ENCODE results near the gene TMEM158. TPM values are rescaled to one million over a fixed set of nuclear protein-coding genes. Genes with fewer than 3 reads are reported as not detected.

Gene TMEM158
- total RNA-seq, 5 donors from 2014 or later (not counting 1 experiment from before 2014, with no cell fraction given) = 0.13 to 0.26 (median 0.16) TPM

GRCh38 chr3:45236964-45237363 lies 10.9 kb upstream of the TMEM158 start:
- POLR2A ChIA-PET = no interaction called here
- no CpG with 5 or more reads among the region's 2 CpGs for WGBS (ENCODE audit: insufficient coverage)
- peaks cover 0 to 6% (median 0%) of the 10 kb centered on the region in 3 donors for H3K4me1 Mint-ChIP-seq
- DNase-seq (no peak), ATAC-seq (replicated peaks in 1 of 4) (no peak)
- CTCF ChIA-PET = no interaction called here
- no peaks in the 10 kb centered on the region for H3K36me3 Mint-ChIP-seq
- H3K4me3 Mint-ChIP-seq = no peak overlapping the region
- H3K27me3 Mint-ChIP-seq = peaks cover 16 to 19% of the 10 kb centered on the region in 2 donors
- no peak overlapping the region for H3K27ac ChIP-seq (ENCODE audit: low read length)
- H3K27ac Mint-ChIP-seq = no peak overlapping the region
- H3K27me3 ChIP-seq (replicated peaks in 1 of 2; ENCODE audit: control insufficient read depth in 2 of 2, extremely low read depth in 1 of 2, insufficient read depth in 2 of 2, low read length in 1 of 2) = peaks cover 0 to 16% of the 10 kb centered on the region in 2 experiments
- no peaks in the 10 kb centered on the region for H3K4me1 ChIP-seq (ENCODE audit: control insufficient read depth in 1 of 2, extremely low read depth in 1 of 2, insufficient read depth in 2 of 2, low read length in 2 of 2)
- peaks cover 0 to 10% (median 9%) of the 10 kb centered on the region in 3 donors for H3K9me3 Mint-ChIP-seq
- no peak overlapping the region for H3K4me3 ChIP-seq (ENCODE audit: control insufficient read depth in 1 of 2, extremely low read depth in 1 of 2, low read length in 1 of 2)
- no peaks in the 10 kb centered on the region for H3K9me3 ChIP-seq
- H3K36me3 ChIP-seq (ENCODE audit: control insufficient read depth in 2 of 2, extremely low read depth in 1 of 2, insufficient read depth in 1 of 2, low read length in 1 of 2) = no peaks in the 10 kb centered on the region

GRCh38 chr3:45235409-45235808 lies 9.3 kb upstream of the TMEM158 start:
- peaks cover 0 to 6% (median 0%) of the 10 kb centered on the region in 3 donors for H3K4me1 Mint-ChIP-seq
- ATAC-seq (replicated peaks in 1 of 4) = no peak

GRCh38 chr3:45234250-45234649 lies 8.2 kb upstream of the TMEM158 start:
- H3K36me3 Mint-ChIP-seq = no peaks in the 10 kb centered on the region
- H3K36me3 ChIP-seq (ENCODE audit: control insufficient read depth in 2 of 2, extremely low read depth in 1 of 2, insufficient read depth in 1 of 2, low read length in 1 of 2) = no peaks in the 10 kb centered on the region
- peaks cover 0 to 10% (median 9%) of the 10 kb centered on the region in 3 donors for H3K9me3 Mint-ChIP-seq
- H3K4me3 ChIP-seq (ENCODE audit: control insufficient read depth in 1 of 2, extremely low read depth in 1 of 2, low read length in 1 of 2) = no peak overlapping the region
- H3K9me3 ChIP-seq = no peaks in the 10 kb centered on the region
- H3K4me1 ChIP-seq (ENCODE audit: control insufficient read depth in 1 of 2, extremely low read depth in 1 of 2, insufficient read depth in 2 of 2, low read length in 2 of 2) = no peaks in the 10 kb centered on the region
- H3K4me3 Mint-ChIP-seq = no peak overlapping the region
- DNase-seq = no peak
- peaks cover 24 to 27% of the 10 kb centered on the region in 2 donors for H3K27me3 Mint-ChIP-seq
- POLR2A ChIA-PET = no interaction called here
- peaks cover 0 to 23% of the 10 kb centered on the region in 2 experiments for H3K27me3 ChIP-seq (replicated peaks in 1 of 2; ENCODE audit: control insufficient read depth in 2 of 2, extremely low read depth in 1 of 2, insufficient read depth in 2 of 2, low read length in 1 of 2)
- no peak overlapping the region for H3K27ac ChIP-seq (ENCODE audit: low read length)
- ATAC-seq (replicated peaks in 1 of 4) = no peak
- WGBS (ENCODE audit: insufficient coverage) = no CpG with 5 or more reads among the region's 1 CpG
- H3K4me1 Mint-ChIP-seq = peaks cover 0 to 6% (median 0%) of the 10 kb centered on the region in 3 donors
- no peak overlapping the region for H3K27ac Mint-ChIP-seq
- CTCF ChIA-PET = no interaction called here

More at GRCh38 chr3:45235409-45235808, 9.3 kb upstream of the TMEM158 start:
- no CpG with 5 or more reads among the region's 2 CpGs for WGBS (ENCODE audit: insufficient coverage)
- Histone ChIP-seq H3K4me3 (ENCODE audit: control insufficient read depth in 1 of 2, extremely low read depth in 1 of 2, low read length in 1 of 2) (no peak overlapping the region), H3K27ac (ENCODE audit: low read length) (no peak overlapping the region), H3K4me1 (ENCODE audit: control insufficient read depth in 1 of 2, extremely low read depth in 1 of 2, insufficient read depth in 2 of 2, low read length in 2 of 2) (no peaks in the 10 kb centered on the region), H3K9me3 (no peaks in the 10 kb centered on the region), H3K27me3 (replicated peaks in 1 of 2; ENCODE audit: control insufficient read depth in 2 of 2, extremely low read depth in 1 of 2, insufficient read depth in 2 of 2, low read length in 1 of 2) (peaks cover 0 to 20% of the 10 kb centered on the region in 2 experiments), H3K36me3 (ENCODE audit: control insufficient read depth in 2 of 2, extremely low read depth in 1 of 2, insufficient read depth in 1 of 2, low read length in 1 of 2) (no peaks in the 10 kb centered on the region)
- ChIA-PET POLR2A (no interaction called here), CTCF (no interaction called here)
- H3K36me3 Mint-ChIP-seq = no peaks in the 10 kb centered on the region
- H3K9me3 Mint-ChIP-seq = peaks cover 0 to 10% (median 9%) of the 10 kb centered on the region in 3 donors
- H3K27me3 Mint-ChIP-seq = peaks cover 21 to 23% of the 10 kb centered on the region in 2 donors
- H3K4me3 Mint-ChIP-seq = no peak overlapping the region
- no peak for DNase-seq
- no peak overlapping the region for H3K27ac Mint-ChIP-seq

GRCh38 chr3:45232521-45232920 lies 6.4 kb upstream of the TMEM158 start:
- Mint-ChIP-seq H3K4me3 (no peak overlapping the region), H3K36me3 (no peaks in the 10 kb centered on the region), H3K27ac (no peak overlapping the region), H3K27me3 (peaks cover 37 to 39% of the 10 kb centered on the region in 2 donors), H3K9me3 (peaks cover 0 to 10% (median 9%) of the 10 kb centered on the region in 3 donors), H3K4me1 (peaks cover 0 to 6% (median 0%) of the 10 kb centered on the region in 3 donors)
- POLR2A ChIA-PET = no interaction called here
- no peaks in the 10 kb centered on the region for H3K4me1 ChIP-seq (ENCODE audit: control insufficient read depth in 1 of 2, extremely low read depth in 1 of 2, insufficient read depth in 2 of 2, low read length in 2 of 2)
- H3K27ac ChIP-seq (ENCODE audit: low read length) = no peak overlapping the region
- DNase-seq (no peak), ATAC-seq (replicated peaks in 1 of 4) (no peak)
- H3K36me3 ChIP-seq (ENCODE audit: control insufficient read depth in 2 of 2, extremely low read depth in 1 of 2, insufficient read depth in 1 of 2, low read length in 1 of 2) = no peaks in the 10 kb centered on the region
- no peaks in the 10 kb centered on the region for H3K9me3 ChIP-seq
- H3K27me3 ChIP-seq (replicated peaks in 1 of 2; ENCODE audit: control insufficient read depth in 2 of 2, extremely low read depth in 1 of 2, insufficient read depth in 2 of 2, low read length in 1 of 2) = peaks cover 2 to 38% of the 10 kb centered on the region in 2 experiments
- H3K4me3 ChIP-seq (ENCODE audit: control insufficient read depth in 1 of 2, extremely low read depth in 1 of 2, low read length in 1 of 2) = no peak overlapping the region
- CTCF ChIA-PET = no interaction called here

- DNase-seq (no peak), ATAC-seq (replicated peaks in 1 of 4) (no peak)
- Histone ChIP-seq H3K36me3 (ENCODE audit: control insufficient read depth in 2 of 2, extremely low read depth in 1 of 2, insufficient read depth in 1 of 2, low read length in 1 of 2) (no peaks in the 10 kb centered on the region), H3K9me3 (no peaks in the 10 kb centered on the region), H3K4me1 (ENCODE audit: control insufficient read depth in 1 of 2, extremely low read depth in 1 of 2, insufficient read depth in 2 of 2, low read length in 2 of 2) (peaks cover 3 to 13% of the 10 kb centered on the region in 2 experiments), H3K27me3 (replicated peaks in 1 of 2; ENCODE audit: control insufficient read depth in 2 of 2, extremely low read depth in 1 of 2, insufficient read depth in 2 of 2, low read length in 1 of 2) (peaks cover 7 to 59% of the 10 kb centered on the region in 2 experiments), H3K27ac (ENCODE audit: low read length) (no peak overlapping the region), H3K4me3 (ENCODE audit: control insufficient read depth in 1 of 2, extremely low read depth in 1 of 2, low read length in 1 of 2) (no peak overlapping the region)
- H3K36me3 Mint-ChIP-seq = no peaks in the 10 kb centered on the region
- WGBS (ENCODE audit: insufficient coverage) = 81% methylated on average over 2 of the region's 6 CpGs
- CTCF ChIA-PET = interaction anchor here in 1 of 2 donors (1.1 kb wide), 1 partner anchor 191 kb away, joined by 3 read pairs; no protein-coding TSS in a partner anchor
- H3K9me3 Mint-ChIP-seq = no peaks in the 10 kb centered on the region
- peaks cover 63 to 66% of the 10 kb centered on the region in 2 donors for H3K27me3 Mint-ChIP-seq
- POLR2A ChIA-PET = no interaction called here
- peaks cover 14 to 16% (median 14%) of the 10 kb centered on the region in 3 donors for H3K4me1 Mint-ChIP-seq
- H3K4me3 Mint-ChIP-seq = no peak overlapping the region
- H3K27ac Mint-ChIP-seq = no peak overlapping the region
These were observed 1.9 kb upstream of the TMEM158 start for GRCh38 chr3:45227946-45228345.

GRCh38 chr3:45227071-45227820 lies 1.2 kb upstream of the TMEM158 start:
- no peak for ATAC-seq (replicated peaks in 1 of 4)
- Histone ChIP-seq H3K9me3 (no peaks in the 10 kb centered on the region), H3K27me3 (replicated peaks in 1 of 2; ENCODE audit: control insufficient read depth in 2 of 2, extremely low read depth in 1 of 2, insufficient read depth in 2 of 2, low read length in 1 of 2) (peaks cover 7 to 61% of the 10 kb centered on the region in 2 experiments), H3K4me1 (ENCODE audit: control insufficient read depth in 1 of 2, extremely low read depth in 1 of 2, insufficient read depth in 2 of 2, low read length in 2 of 2) (peaks cover 3 to 13% of the 10 kb centered on the region in 2 experiments), H3K4me3 (ENCODE audit: control insufficient read depth in 1 of 2, extremely low read depth in 1 of 2, low read length in 1 of 2) (no peak overlapping the region), H3K27ac (ENCODE audit: low read length) (no peak overlapping the region), H3K36me3 (ENCODE audit: control insufficient read depth in 2 of 2, extremely low read depth in 1 of 2, insufficient read depth in 1 of 2, low read length in 1 of 2) (no peaks in the 10 kb centered on the region)
- WGBS (ENCODE audit: insufficient coverage) = 60% methylated on average over 1 of the region's 7 CpGs
- Mint-ChIP-seq H3K27me3 (peaks cover 70 to 73% of the 10 kb centered on the region in 2 donors), H3K36me3 (no peaks in the 10 kb centered on the region), H3K27ac (peak overlapping the region in 1 of 2 donors; percentile 21), H3K4me3 (peak overlapping the region; percentile 59 to 73 (median 61)), H3K9me3 (no peaks in the 10 kb centered on the region), H3K4me1 (peaks cover 14 to 16% (median 14%) of the 10 kb centered on the region in 3 donors)
- ChIA-PET CTCF (interaction anchor here in 1 of 2 donors (1.1 kb wide), 1 partner anchor 190 kb away, joined by 3 read pairs; no protein-coding TSS in a partner anchor), POLR2A (no interaction called here)
- no peak for DNase-seq
